Hepatocyte (in vitro differentiated cells): ENCODE results near the gene PTGER3. TPM values are rescaled to one million over a fixed set of nuclear protein-coding genes. Genes with fewer than 3 reads are reported as not detected.

Source experiments
- DNase-seq: peaks from one replicate; pipeline ENCODE4 v3.0.0-alpha.2; 2016; ENCODE audit warnings: low spot score
- H2AFZ ChIP-seq: fragments of 200-600 bp; sonication (generic); 2 replicates; pipeline ENCODE4 v1.6.0; 2016; ENCODE audit warnings: antibody characterized with exemption, mild to moderate bottlenecking
- H3K27ac ChIP-seq: fragments of 200-600 bp; sonication (generic); 2 replicates; pipeline ENCODE4 v1.5.1; 2016; ENCODE audit warnings: mild to moderate bottlenecking
- H3K27me3 ChIP-seq: fragments of 200-600 bp; sonication (generic); 2 replicates; pipeline ENCODE4 v1.6.1; 2016
- H3K36me3 ChIP-seq: fragments of 200-600 bp; sonication (generic); replicated peaks from 2 replicates; pipeline ENCODE4 v1.5.1; 2016; ENCODE audit warnings: low read depth; ENCODE audit not compliant: insufficient read depth
- H3K4me1 ChIP-seq: fragments of 200-600 bp; sonication (generic); 2 replicates; pipeline ENCODE4 v1.5.1; 2016; ENCODE audit warnings: mild to moderate bottlenecking, moderate library complexity; ENCODE audit not compliant: insufficient read depth
- H3K4me2 ChIP-seq: fragments of 200-600 bp; sonication (generic); 2 replicates; pipeline ENCODE4 v1.6.0; 2016
- H3K4me3 ChIP-seq: fragments of 200-600 bp; sonication (generic); 2 replicates; pipeline ENCODE4 v1.5.1; 2016; ENCODE audit warnings: mild to moderate bottlenecking
- H3K79me2 ChIP-seq: fragments of 200-600 bp; sonication (generic); 2 replicates; pipeline ENCODE4 v1.6.0; 2017; ENCODE audit warnings: mild to moderate bottlenecking
- H3K9me2 ChIP-seq: fragments of 200-600 bp; sonication (generic); replicated peaks from 2 replicates; pipeline ENCODE4 v1.6.0; 2017; ENCODE audit warnings: mild to moderate bottlenecking; ENCODE audit not compliant: insufficient read depth
- H3K9me3 ChIP-seq: fragments of 200-600 bp; sonication (generic); 2 replicates; pipeline ENCODE4 v1.5.1; 2016; ENCODE audit warnings: low read depth, mild to moderate bottlenecking
- H4K20me1 ChIP-seq: fragments of 200-600 bp; sonication (generic); 2 replicates; pipeline ENCODE4 v1.6.0; 2016; ENCODE audit warnings: mild to moderate bottlenecking; ENCODE audit not compliant: insufficient read depth, poor library complexity, severe bottlenecking
- CTCF ChIP-seq: fragments of 200-600 bp; sonication (generic); IDR thresholded peaks from 2 replicates; pipeline ENCODE4 v1.5.1; 2016; ENCODE audit warnings: antibody characterized with exemption, mild to moderate bottlenecking; ENCODE audit not compliant: poor library complexity
- EZH2 ChIP-seq: fragments of 200-600 bp; sonication (generic); IDR thresholded peaks from 2 replicates; pipeline ENCODE4 v1.6.1; 2016; ENCODE audit warnings: antibody characterized with exemption, mild to moderate bottlenecking, borderline replicate concordance
- EZH2phosphoT487 ChIP-seq: fragments of 200-600 bp; sonication (generic); IDR thresholded peaks from one replicate; pipeline ENCODE4 v1.6.1; 2018; ENCODE audit warnings: antibody characterized with exemption, mild to moderate bottlenecking, low read depth, moderate library complexity; ENCODE audit not compliant: unreplicated experiment, severe bottlenecking
- WGBS: methylation state at CpG from one replicate; pipeline ENCODE4 v1.1.6; 2016; ENCODE audit warnings: low lambda C conversion rate; ENCODE audit errors: missing lambda C conversion rate; 5-methylcytosine and 5-hydroxymethylcytosine counted together
- polyA plus RNA-seq: library from polyadenylated mRNA; unstranded; fragments of >200 nt; fragmentation: Nextera tagmentation; extraction: Ambion mirVana; gene quantifications from 2 replicates; pipeline ENCODE4 v1.2.1, GENCODE V29; 2016
- total RNA-seq: library from RNA; depleted of rRNA; stranded (reverse); fragments of >200 nt; gene quantifications from 2 replicates; pipeline ENCODE4 v1.2.3, GENCODE V29; 2014

PTGER3 gene
- total and polyA plus RNA-seq, 2 experiments from 2014 or later, result 1.0 to 1.4 TPM

- no peaks in the 10 kb centered on the region for H3K9me3 ChIP-seq
- no peak overlapping the region for H3K27ac ChIP-seq
- no peaks in the 10 kb centered on the region for H3K9me2 ChIP-seq
- no peaks in the 10 kb centered on the region for H3K36me3 ChIP-seq
- no peak for DNase-seq
- H2AFZ ChIP-seq, result no peak overlapping the region
- no peak overlapping the region for H3K4me3 ChIP-seq
- TF ChIP-seq EZH2 (no peak), EZH2phosphoT487 (no peak), CTCF (no peak)
- H3K4me2 ChIP-seq, result no peak overlapping the region
- H3K27me3 ChIP-seq, result no peaks in the 10 kb centered on the region
- no peaks in the 10 kb centered on the region for H3K4me1 ChIP-seq
- 61% methylated on average over 3 of the region's 3 CpGs for WGBS
- H3K79me2 ChIP-seq, result no peaks in the 10 kb centered on the region
- no peaks in the 10 kb centered on the region for H4K20me1 ChIP-seq
These were observed 70.0 kb downstream of the PTGER3 start for GRCh38 chr1:70977575-70977974.

DNA sequence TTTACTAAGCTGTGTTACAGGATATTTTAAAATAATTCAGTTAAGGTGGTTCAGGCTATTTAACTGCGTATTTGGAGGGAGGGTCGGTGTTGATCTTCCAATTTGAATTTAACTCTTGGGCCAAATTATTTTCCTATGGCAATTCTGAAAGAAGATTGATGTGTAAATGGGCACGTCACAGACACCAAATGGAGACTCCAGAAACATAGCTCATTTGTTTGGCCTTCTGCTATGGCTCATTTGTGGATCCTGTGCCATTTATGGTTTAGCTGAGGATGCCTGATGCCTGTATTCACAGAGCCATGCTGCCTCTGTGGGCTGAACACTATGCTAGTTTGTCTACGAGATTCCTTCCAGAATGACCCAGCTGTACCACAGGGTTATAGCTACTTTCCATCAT is 70.6 kb downstream of the PTGER3 start:
- H3K9me2 ChIP-seq, result no peaks in the 10 kb centered on the region
- no peaks in the 10 kb centered on the region for H3K4me1 ChIP-seq
- H3K27me3 ChIP-seq, result no peaks in the 10 kb centered on the region
- no peaks in the 10 kb centered on the region for H4K20me1 ChIP-seq
- H2AFZ ChIP-seq, result no peak overlapping the region
- 80% methylated on average over 4 of the region's 4 CpGs for WGBS
- no peak for TF ChIP-seq EZH2
- TF ChIP-seq CTCF, result no peak
- no peak for TF ChIP-seq EZH2phosphoT487
- H3K27ac ChIP-seq, result no peak overlapping the region
- no peak overlapping the region for H3K4me3 ChIP-seq
- H3K36me3 ChIP-seq, result no peaks in the 10 kb centered on the region
- no peak overlapping the region for H3K4me2 ChIP-seq
- H3K79me2 ChIP-seq, result no peaks in the 10 kb centered on the region
- no peaks in the 10 kb centered on the region for H3K9me3 ChIP-seq
- DNase-seq, result no peak

DNA sequence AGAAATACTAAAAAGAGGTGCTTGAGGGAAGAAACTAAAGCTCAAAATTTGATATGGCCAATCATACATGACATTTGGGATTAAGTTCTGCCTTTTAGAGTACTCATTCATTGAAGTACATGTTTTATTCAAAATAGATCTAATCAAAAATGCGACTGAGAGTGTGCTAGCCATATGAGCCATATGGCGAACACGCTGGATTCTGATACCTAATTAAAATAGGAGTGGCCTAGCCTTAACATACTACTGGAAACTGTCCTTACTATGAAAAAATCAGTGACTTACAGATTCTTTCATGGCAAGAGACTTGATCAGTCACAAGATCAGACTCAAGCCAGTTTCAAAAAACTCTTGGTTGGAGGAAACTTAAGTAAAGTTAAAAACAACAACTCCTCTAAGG is 73.9 kb downstream of the PTGER3 start:
- no peak for TF ChIP-seq CTCF
- no peak for TF ChIP-seq EZH2
- no peak for TF ChIP-seq EZH2phosphoT487
- no peaks in the 10 kb centered on the region for H3K27me3 ChIP-seq
- no peaks in the 10 kb centered on the region for H3K9me3 ChIP-seq
- H2AFZ ChIP-seq, result no peak overlapping the region
- H4K20me1 ChIP-seq, result no peaks in the 10 kb centered on the region
- no peaks in the 10 kb centered on the region for H3K4me1 ChIP-seq
- H3K79me2 ChIP-seq, result no peaks in the 10 kb centered on the region
- no peak overlapping the region for H3K27ac ChIP-seq
- no peaks in the 10 kb centered on the region for H3K9me2 ChIP-seq
- WGBS, result 79% methylated on average over 3 of the region's 3 CpGs
- H3K4me2 ChIP-seq, result no peak overlapping the region
- DNase-seq, result no peak
- no peak overlapping the region for H3K4me3 ChIP-seq
- H3K36me3 ChIP-seq, result no peaks in the 10 kb centered on the region

GRCh38 chr1:70970407-70970806 is 77.2 kb downstream of the PTGER3 start:
- no peak for DNase-seq
- Histone ChIP-seq H3K27ac (no peak overlapping the region), H2AFZ (no peak overlapping the region), H3K27me3 (no peaks in the 10 kb centered on the region), H3K9me2 (no peaks in the 10 kb centered on the region), H3K4me3 (no peak overlapping the region), H3K36me3 (no peaks in the 10 kb centered on the region), H3K9me3 (no peaks in the 10 kb centered on the region), H3K4me1 (no peaks in the 10 kb centered on the region), H3K79me2 (no peaks in the 10 kb centered on the region), H4K20me1 (no peaks in the 10 kb centered on the region), H3K4me2 (no peak overlapping the region)
- no peak for TF ChIP-seq EZH2
- TF ChIP-seq EZH2phosphoT487, result no peak
- no peak for TF ChIP-seq CTCF
- 78% methylated on average over 4 of the region's 4 CpGs for WGBS
